ENCODE results near the gene RRAS. TPM values are rescaled to one million over a fixed set of nuclear protein-coding genes. Genes with fewer than 3 reads are reported as not detected.

The RRAS gene
- total and polyA plus RNA-seq, 4 donors: 4.1 to 18.5 (median 11.1) TPM

- Histone ChIP-seq H3K27ac (ENCODE audit: low read depth in 1 of 2, low read length in 2 of 2) (peak overlapping the region; percentile 77 to 93), H3K9me3 (ENCODE audit: control insufficient read depth in 4 of 4, low read length in 3 of 4) (no peaks in the 10 kb centered on the region), H3K27me3 (ENCODE audit: control insufficient read depth in 4 of 4, insufficient read depth in 4 of 4, low read length in 3 of 4) (no peaks in the 10 kb centered on the region), H3K4me3 (ENCODE audit: low read depth in 1 of 3, low read length in 3 of 3) (peak overlapping the region in 2 of 3 donors; percentile 36 to 52), H3K36me3 (ENCODE audit: control insufficient read depth in 4 of 4, insufficient read depth in 3 of 4, low read depth in 1 of 4, low read length in 3 of 4) (no peaks in the 10 kb centered on the region), H3K4me1 (ENCODE audit: control insufficient read depth in 4 of 4, insufficient read depth in 4 of 4, low read length in 3 of 4) (peaks cover 4 to 30% (median 17%) of the 10 kb centered on the region in 4 donors), H3K9ac (ENCODE audit: low read depth in 1 of 2, low read length in 2 of 2) (peak overlapping the region; percentile 36 to 65)
- TF ChIP-seq ZBTB33 (IDR thresholded peaks at IDR 0.05) (no peak), NR2F2 (IDR thresholded peaks at IDR 0.05) (no peak), FOXA1 (IDR thresholded peaks at IDR 0.05) (no peak), YY1 (IDR thresholded peaks at IDR 0.05) (no peak), JUND (IDR thresholded peaks at IDR 0.05) (no peak), GABPA (IDR thresholded peaks at IDR 0.05 in 1 of 2, conservative IDR thresholded peaks at IDR 0.05 in 1 of 2) (no peak), RXRA (IDR thresholded peaks at IDR 0.05) (no peak), HNF4A (conservative IDR thresholded peaks at IDR 0.05) (no peak), HNF4G (IDR thresholded peaks at IDR 0.05) (no peak), RAD21 (IDR thresholded peaks at IDR 0.05) (no peak), SP1 (IDR thresholded peaks at IDR 0.05) (no peak), EGR1 (IDR thresholded peaks at IDR 0.05; ENCODE audit: low read depth in 2 of 2) (no peak), ATF3 (IDR thresholded peaks at IDR 0.05) (no peak), MAX (IDR thresholded peaks at IDR 0.05) (no peak), FOXA2 (IDR thresholded peaks at IDR 0.05) (no peak)
- TF ChIP-seq, protein P1, sequence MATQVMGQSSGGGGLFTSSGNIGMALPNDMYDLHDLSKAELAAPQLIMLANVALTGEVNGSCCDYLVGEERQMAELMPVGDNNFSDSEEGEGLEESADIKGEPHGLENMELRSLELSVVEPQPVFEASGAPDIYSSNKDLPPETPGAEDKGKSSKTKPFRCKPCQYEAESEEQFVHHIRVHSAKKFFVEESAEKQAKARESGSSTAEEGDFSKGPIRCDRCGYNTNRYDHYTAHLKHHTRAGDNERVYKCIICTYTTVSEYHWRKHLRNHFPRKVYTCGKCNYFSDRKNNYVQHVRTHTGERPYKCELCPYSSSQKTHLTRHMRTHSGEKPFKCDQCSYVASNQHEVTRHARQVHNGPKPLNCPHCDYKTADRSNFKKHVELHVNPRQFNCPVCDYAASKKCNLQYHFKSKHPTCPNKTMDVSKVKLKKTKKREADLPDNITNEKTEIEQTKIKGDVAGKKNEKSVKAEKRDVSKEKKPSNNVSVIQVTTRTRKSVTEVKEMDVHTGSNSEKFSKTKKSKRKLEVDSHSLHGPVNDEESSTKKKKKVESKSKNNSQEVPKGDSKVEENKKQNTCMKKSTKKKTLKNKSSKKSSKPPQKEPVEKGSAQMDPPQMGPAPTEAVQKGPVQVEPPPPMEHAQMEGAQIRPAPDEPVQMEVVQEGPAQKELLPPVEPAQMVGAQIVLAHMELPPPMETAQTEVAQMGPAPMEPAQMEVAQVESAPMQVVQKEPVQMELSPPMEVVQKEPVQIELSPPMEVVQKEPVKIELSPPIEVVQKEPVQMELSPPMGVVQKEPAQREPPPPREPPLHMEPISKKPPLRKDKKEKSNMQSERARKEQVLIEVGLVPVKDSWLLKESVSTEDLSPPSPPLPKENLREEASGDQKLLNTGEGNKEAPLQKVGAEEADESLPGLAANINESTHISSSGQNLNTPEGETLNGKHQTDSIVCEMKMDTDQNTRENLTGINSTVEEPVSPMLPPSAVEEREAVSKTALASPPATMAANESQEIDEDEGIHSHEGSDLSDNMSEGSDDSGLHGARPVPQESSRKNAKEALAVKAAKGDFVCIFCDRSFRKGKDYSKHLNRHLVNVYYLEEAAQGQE (IDR thresholded peaks at IDR 0.05): no peak
- TF ChIP-seq, protein P2, sequence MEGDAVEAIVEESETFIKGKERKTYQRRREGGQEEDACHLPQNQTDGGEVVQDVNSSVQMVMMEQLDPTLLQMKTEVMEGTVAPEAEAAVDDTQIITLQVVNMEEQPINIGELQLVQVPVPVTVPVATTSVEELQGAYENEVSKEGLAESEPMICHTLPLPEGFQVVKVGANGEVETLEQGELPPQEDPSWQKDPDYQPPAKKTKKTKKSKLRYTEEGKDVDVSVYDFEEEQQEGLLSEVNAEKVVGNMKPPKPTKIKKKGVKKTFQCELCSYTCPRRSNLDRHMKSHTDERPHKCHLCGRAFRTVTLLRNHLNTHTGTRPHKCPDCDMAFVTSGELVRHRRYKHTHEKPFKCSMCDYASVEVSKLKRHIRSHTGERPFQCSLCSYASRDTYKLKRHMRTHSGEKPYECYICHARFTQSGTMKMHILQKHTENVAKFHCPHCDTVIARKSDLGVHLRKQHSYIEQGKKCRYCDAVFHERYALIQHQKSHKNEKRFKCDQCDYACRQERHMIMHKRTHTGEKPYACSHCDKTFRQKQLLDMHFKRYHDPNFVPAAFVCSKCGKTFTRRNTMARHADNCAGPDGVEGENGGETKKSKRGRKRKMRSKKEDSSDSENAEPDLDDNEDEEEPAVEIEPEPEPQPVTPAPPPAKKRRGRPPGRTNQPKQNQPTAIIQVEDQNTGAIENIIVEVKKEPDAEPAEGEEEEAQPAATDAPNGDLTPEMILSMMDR (IDR thresholded peaks at IDR 0.05; ENCODE audit: low read depth, low read length, missing input control): no peak
- no peak for DNase-seq (ENCODE audit: low spot score)
- 11% methylated on average over 31 of the region's 31 CpGs for WGBS
Measured at GRCh38 chr19:49639401-49640112, 386 bp downstream of the RRAS start.

Measured in liver (tissue), 9 donors.